Measurements from ENCODE around the gene RREB1.
A peak's percentile ranks its signal among the peaks of the same experiment; 100 is the strongest.

Gene RREB1

DNA sequence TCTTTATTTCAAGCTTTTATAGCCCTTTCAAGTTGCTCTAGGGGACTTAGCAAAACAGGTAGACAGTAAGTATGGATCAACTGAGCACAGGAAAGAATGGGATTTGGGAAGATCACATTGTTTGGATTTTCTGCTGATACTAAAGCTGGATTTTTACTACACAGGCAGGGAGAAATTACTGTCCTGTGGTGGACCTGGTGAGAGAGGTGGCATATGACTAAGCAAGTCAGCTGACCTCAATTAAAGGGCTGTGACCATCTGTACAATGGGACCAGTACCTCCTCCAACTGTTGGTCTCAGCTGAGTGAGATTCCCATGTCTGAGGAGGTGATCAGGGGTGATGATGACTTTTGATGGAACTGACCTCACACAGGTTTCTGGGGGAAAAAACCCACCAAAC, 28.0 kb downstream of the RREB1 start:
- H3K27ac ChIP-seq, result no peak overlapping the region
- H2AFZ ChIP-seq, result no peak overlapping the region
- peaks cover 21% of the 10 kb centered on the region for H3K79me2 ChIP-seq
- no peak overlapping the region for H3K4me2 ChIP-seq (ENCODE audit: low read length)
- peaks cover 7% of the 10 kb centered on the region for H3K4me1 ChIP-seq
- TF ChIP-seq CTCF (IDR thresholded peaks at IDR 0.05), result no peak
- H3K36me3 ChIP-seq (ENCODE audit: control insufficient read depth, insufficient read depth, low read length), result no peaks in the 10 kb centered on the region
- H3K9ac ChIP-seq, result no peak overlapping the region
- no peaks in the 10 kb centered on the region for H3K9me3 ChIP-seq (ENCODE audit: control insufficient read depth, low read length)
- no peaks in the 10 kb centered on the region for H3K27me3 ChIP-seq (ENCODE audit: control insufficient read depth, insufficient read depth, low read length)
- no peak overlapping the region for H3K4me3 ChIP-seq (ENCODE audit: low read depth, low read length)

GRCh38 chr6:7136859-7137334, 29.1 kb downstream of the RREB1 start:
- no peak for TF ChIP-seq CTCF (IDR thresholded peaks at IDR 0.05)
- Histone ChIP-seq H3K27me3 (ENCODE audit: control insufficient read depth, insufficient read depth, low read length) (no peaks in the 10 kb centered on the region), H3K9me3 (ENCODE audit: control insufficient read depth, low read length) (no peaks in the 10 kb centered on the region), H3K4me2 (ENCODE audit: low read length) (no peak overlapping the region), H3K9ac (no peak overlapping the region), H3K4me3 (ENCODE audit: low read depth, low read length) (no peak overlapping the region), H3K4me1 (peaks cover 7% of the 10 kb centered on the region), H3K79me2 (peaks cover 17% of the 10 kb centered on the region), H2AFZ (peak overlapping the region; percentile 47), H3K36me3 (ENCODE audit: control insufficient read depth, insufficient read depth, low read length) (no peaks in the 10 kb centered on the region), H3K27ac (peak overlapping the region; percentile 46)

DNA sequence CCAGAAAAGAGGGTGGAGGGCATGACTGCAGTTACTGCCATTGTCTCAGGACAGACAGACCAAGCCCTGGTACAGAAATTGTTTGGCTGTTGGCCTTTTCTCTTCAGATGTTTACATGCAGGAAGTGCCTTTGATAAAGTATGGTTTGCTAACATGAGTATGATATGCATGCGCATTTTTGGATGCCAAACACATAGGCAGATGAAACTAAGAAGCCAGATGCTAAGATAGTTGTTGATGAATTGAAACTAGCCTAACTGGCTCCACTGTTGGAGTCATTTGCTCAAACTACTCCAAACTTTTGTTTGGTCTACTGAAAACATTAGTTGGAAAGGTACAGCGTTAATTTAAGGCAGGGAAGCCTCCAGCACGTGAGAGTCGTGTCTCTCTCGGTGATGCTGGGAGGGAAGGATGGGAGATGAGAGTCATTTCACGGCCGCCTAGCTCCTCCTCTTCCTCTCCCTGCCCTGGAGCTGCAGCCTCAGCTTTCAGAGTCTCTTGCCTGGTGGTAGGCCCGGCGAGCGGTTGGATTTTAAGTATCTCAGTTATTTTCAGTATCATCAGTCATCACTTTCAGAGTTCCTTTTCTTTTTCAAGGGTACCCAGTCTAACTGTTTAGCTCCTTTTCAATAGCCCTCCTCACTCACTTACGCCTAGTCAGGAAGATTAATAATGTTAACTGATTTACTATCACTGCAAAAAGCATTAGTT, 29.7 kb downstream of the RREB1 start:
- peak overlapping the region; percentile 47 for H2AFZ ChIP-seq
- no peak for TF ChIP-seq CTCF (IDR thresholded peaks at IDR 0.05)
- H3K9ac ChIP-seq, result no peak overlapping the region
- peaks cover 7% of the 10 kb centered on the region for H3K4me1 ChIP-seq
- no peaks in the 10 kb centered on the region for H3K27me3 ChIP-seq (ENCODE audit: control insufficient read depth, insufficient read depth, low read length)
- no peak overlapping the region for H3K4me2 ChIP-seq (ENCODE audit: low read length)
- H3K36me3 ChIP-seq (ENCODE audit: control insufficient read depth, insufficient read depth, low read length), result no peaks in the 10 kb centered on the region
- peak overlapping the region; percentile 4 for H3K4me3 ChIP-seq (ENCODE audit: low read depth, low read length)
- H3K27ac ChIP-seq, result peak overlapping the region; percentile 46
- H3K79me2 ChIP-seq, result peaks cover 17% of the 10 kb centered on the region
- no peaks in the 10 kb centered on the region for H3K9me3 ChIP-seq (ENCODE audit: control insufficient read depth, low read length)

GRCh38 chr6:7138046-7138531, 30.3 kb downstream of the RREB1 start:
- H3K4me1 ChIP-seq, result peaks cover 7% of the 10 kb centered on the region
- H3K4me2 ChIP-seq (ENCODE audit: low read length), result no peak overlapping the region
- no peaks in the 10 kb centered on the region for H3K9me3 ChIP-seq (ENCODE audit: control insufficient read depth, low read length)
- peak overlapping the region; percentile 46 for H3K27ac ChIP-seq
- H3K36me3 ChIP-seq (ENCODE audit: control insufficient read depth, insufficient read depth, low read length), result no peaks in the 10 kb centered on the region
- no peak overlapping the region for H3K9ac ChIP-seq
- H3K79me2 ChIP-seq, result peaks cover 17% of the 10 kb centered on the region
- H2AFZ ChIP-seq, result peak overlapping the region; percentile 47
- TF ChIP-seq CTCF (IDR thresholded peaks at IDR 0.05), result no peak
- H3K4me3 ChIP-seq (ENCODE audit: low read depth, low read length), result peak overlapping the region; percentile 4
- no peaks in the 10 kb centered on the region for H3K27me3 ChIP-seq (ENCODE audit: control insufficient read depth, insufficient read depth, low read length)

DNA sequence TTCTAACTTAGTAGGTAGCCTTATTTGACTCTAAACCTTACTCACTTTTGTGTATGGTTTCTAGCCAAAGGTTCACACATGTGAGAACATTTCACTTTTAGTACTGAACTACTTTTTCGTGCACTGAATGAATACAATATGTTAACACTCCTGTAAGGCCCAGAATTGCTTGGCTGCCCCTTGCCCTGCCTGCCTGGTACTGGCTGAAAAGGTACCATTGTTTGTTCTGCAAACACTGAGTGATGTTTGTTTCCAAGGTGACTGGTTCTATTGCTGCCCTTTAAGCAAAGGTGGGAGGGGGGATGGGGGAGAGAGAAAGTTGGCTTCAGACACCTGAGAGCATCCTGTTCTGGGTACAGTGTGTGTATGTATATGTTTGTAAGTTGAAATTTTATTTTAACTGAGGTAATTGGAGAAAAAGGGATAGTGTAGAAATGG, 31.2 kb downstream of the RREB1 start:
- Histone ChIP-seq H3K4me3 (ENCODE audit: low read depth, low read length) (no peak overlapping the region), H3K4me1 (peaks cover 7% of the 10 kb centered on the region), H3K79me2 (peaks cover 13% of the 10 kb centered on the region), H3K9me3 (ENCODE audit: control insufficient read depth, low read length) (no peaks in the 10 kb centered on the region), H3K27me3 (ENCODE audit: control insufficient read depth, insufficient read depth, low read length) (no peaks in the 10 kb centered on the region), H3K27ac (no peak overlapping the region), H3K36me3 (ENCODE audit: control insufficient read depth, insufficient read depth, low read length) (no peaks in the 10 kb centered on the region), H3K9ac (no peak overlapping the region), H2AFZ (no peak overlapping the region), H3K4me2 (ENCODE audit: low read length) (no peak overlapping the region)
- TF ChIP-seq CTCF (IDR thresholded peaks at IDR 0.05), result no peak

Data from parathyroid adenoma (tissue), 2 donors.